Upper lobe of right lung (tissue), 1 donor: ENCODE results near the gene OPN5. TPM values are rescaled to one million over a fixed set of nuclear protein-coding genes. Genes with fewer than 3 reads are reported as not detected.

ENCODE experiments used
- ATAC-seq: fragments of 200-7000 bp; cut with Tn5 transposase; one replicate; pipeline ENCODE4 v1.9.1; 2020; ENCODE audit warnings: mild to moderate bottlenecking, moderate library complexity
- DNase-seq: peaks from one replicate; pipeline ENCODE4 v3.0.0-alpha.2; 2020
- H3K27ac ChIP-seq: fragments of 200-600 bp; one replicate; pipeline ENCODE4 v1.8.0; 2022
- H3K27me3 ChIP-seq: fragments of 200-600 bp; one replicate; pipeline ENCODE4 v1.8.0; 2022; ENCODE audit warnings: mild to moderate bottlenecking
- H3K36me3 ChIP-seq: fragments of 200-600 bp; one replicate; pipeline ENCODE4 v1.8.0; 2022
- H3K4me1 ChIP-seq: fragments of 200-600 bp; one replicate; pipeline ENCODE4 v1.8.0; 2022
- H3K4me3 ChIP-seq: fragments of 200-600 bp; one replicate; pipeline ENCODE4 v1.8.0; 2022; ENCODE audit warnings: mild to moderate bottlenecking
- H3K9me3 ChIP-seq: fragments of 200-600 bp; one replicate; pipeline ENCODE4 v1.8.0; 2022
- CTCF ChIP-seq: fragments of 200-600 bp; IDR thresholded peaks from one replicate; pipeline ENCODE4 v1.8.0; 2022; ENCODE audit warnings: antibody characterized with exemption
- intact Hi-C: fragments of 100-400 bp; cut with DNase I; formaldehyde crosslinking; loops from one replicate; pipeline ENCODE4 v1.11.0; 2022
- total RNA-seq: library from RNA; stranded (reverse); fragmentation: NEBNext Ultra II Directional; extraction: Animal tissue kit (Norgen Biotek cat#: 25700); gene quantifications from one replicate; pipeline ENCODE4 v1.2.1, GENCODE V29; 2021
- donor health status: DM: no; HTN: yes; CAD: no; lungs with severe emphysema.

The OPN5 gene
- total RNA-seq, 1 donor from 2014 or later: not detected

- H3K4me1 ChIP-seq: no peaks in the 10 kb centered on the region
- H3K4me3 ChIP-seq: no peak overlapping the region
- TF ChIP-seq CTCF: no peak
- H3K27ac ChIP-seq: no peak overlapping the region
- intact Hi-C loops: no loop called here
- no peaks in the 10 kb centered on the region for H3K36me3 ChIP-seq
- no peaks in the 10 kb centered on the region for H3K9me3 ChIP-seq
- no peaks in the 10 kb centered on the region for H3K27me3 ChIP-seq
- ATAC-seq (no peak), DNase-seq (no peak)
These were observed 50.7 kb downstream of the OPN5 start for GRCh38 chr6:47832386-47833100.

GRCh38 chr6:47834196-47834595 is 52.4 kb downstream of the OPN5 start:
- H3K27ac ChIP-seq: no peak overlapping the region
- H3K4me1 ChIP-seq: no peaks in the 10 kb centered on the region
- H3K4me3 ChIP-seq: no peak overlapping the region
- no peaks in the 10 kb centered on the region for H3K36me3 ChIP-seq
- intact Hi-C loops: no loop called here
- H3K27me3 ChIP-seq: no peaks in the 10 kb centered on the region
- no peaks in the 10 kb centered on the region for H3K9me3 ChIP-seq
- ATAC-seq: no peak
- no peak for DNase-seq
- no peak for TF ChIP-seq CTCF

GRCh38 chr6:47836046-47836445 is 54.2 kb downstream of the OPN5 start:
- TF ChIP-seq CTCF: no peak
- ATAC-seq (no peak), DNase-seq (no peak)
- intact Hi-C loops: no loop called here
- H3K27me3 ChIP-seq: no peaks in the 10 kb centered on the region
- H3K27ac ChIP-seq: no peak overlapping the region
- H3K4me1 ChIP-seq: no peaks in the 10 kb centered on the region
- no peak overlapping the region for H3K4me3 ChIP-seq
- no peaks in the 10 kb centered on the region for H3K36me3 ChIP-seq
- no peaks in the 10 kb centered on the region for H3K9me3 ChIP-seq

GRCh38 chr6:47836639-47837038 is 54.8 kb downstream of the OPN5 start:
- no peaks in the 10 kb centered on the region for H3K9me3 ChIP-seq
- intact Hi-C loops: no loop called here
- ATAC-seq: no peak
- DNase-seq: no peak
- no peaks in the 10 kb centered on the region for H3K4me1 ChIP-seq
- no peak overlapping the region for H3K4me3 ChIP-seq
- H3K36me3 ChIP-seq: no peaks in the 10 kb centered on the region
- no peaks in the 10 kb centered on the region for H3K27me3 ChIP-seq
- no peak for TF ChIP-seq CTCF
- no peak overlapping the region for H3K27ac ChIP-seq

- Histone ChIP-seq H3K27me3 (peaks cover 4% of the 10 kb centered on the region), H3K36me3 (no peaks in the 10 kb centered on the region), H3K4me3 (no peak overlapping the region), H3K9me3 (no peaks in the 10 kb centered on the region), H3K27ac (no peak overlapping the region), H3K4me1 (no peaks in the 10 kb centered on the region)
- intact Hi-C loops: no loop called here
- DNase-seq (no peak), ATAC-seq (no peak)
- TF ChIP-seq CTCF: no peak
These were observed 57.8 kb downstream of the OPN5 start for GRCh38 chr6:47839645-47840044.

GRCh38 chr6:47844881-47845280 is 63.0 kb downstream of the OPN5 start:
- TF ChIP-seq CTCF: no peak
- Histone ChIP-seq H3K4me3 (no peak overlapping the region), H3K36me3 (no peaks in the 10 kb centered on the region), H3K27me3 (peaks cover 4% of the 10 kb centered on the region), H3K4me1 (no peaks in the 10 kb centered on the region), H3K27ac (no peak overlapping the region), H3K9me3 (no peaks in the 10 kb centered on the region)
- ATAC-seq: no peak
- intact Hi-C loops: no loop called here
- DNase-seq: no peak
